HG03342 (cell line): ENCODE data around the gene PTPRK.
"Not testable (repeated sequence)": the region's sequence is repeated elsewhere in the genome, so short reads cannot be mapped to it uniquely, and the experiment has no call there.

Experiments
- ATAC-seq: cut with Tn5 transposase; IDR thresholded peaks from one replicate; pipeline ENCODE4 v1.9.1; 2021; ENCODE audit warnings: mild to moderate bottlenecking, moderate library complexity; ENCODE audit not compliant: unreplicated experiment

PTPRK gene

DNA sequence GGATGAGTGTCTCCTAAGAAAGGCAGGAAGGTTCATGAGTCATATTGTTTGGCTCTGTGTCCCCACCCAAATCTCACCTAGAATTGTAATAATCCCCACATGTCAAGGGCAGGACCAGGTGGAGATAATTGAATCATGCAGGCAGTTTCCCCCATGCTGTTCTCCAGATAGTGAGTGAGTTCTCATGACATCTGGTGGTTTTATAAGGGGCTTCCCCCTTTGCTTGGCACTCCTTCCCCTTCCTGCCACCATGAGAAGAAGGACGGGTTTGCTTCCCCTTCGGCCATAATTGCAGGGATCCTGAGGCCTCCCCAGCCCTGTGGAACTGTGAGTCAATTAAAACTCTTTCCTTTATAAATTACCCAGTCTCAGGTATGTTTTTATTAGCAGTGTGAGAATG, 542.2 kb downstream of the PTPRK start:
- not testable (repeated sequence) for ATAC-seq

GRCh38 chr6:127976796-127977195, 543.6 kb downstream of the PTPRK start:
- no peak for ATAC-seq

DNA sequence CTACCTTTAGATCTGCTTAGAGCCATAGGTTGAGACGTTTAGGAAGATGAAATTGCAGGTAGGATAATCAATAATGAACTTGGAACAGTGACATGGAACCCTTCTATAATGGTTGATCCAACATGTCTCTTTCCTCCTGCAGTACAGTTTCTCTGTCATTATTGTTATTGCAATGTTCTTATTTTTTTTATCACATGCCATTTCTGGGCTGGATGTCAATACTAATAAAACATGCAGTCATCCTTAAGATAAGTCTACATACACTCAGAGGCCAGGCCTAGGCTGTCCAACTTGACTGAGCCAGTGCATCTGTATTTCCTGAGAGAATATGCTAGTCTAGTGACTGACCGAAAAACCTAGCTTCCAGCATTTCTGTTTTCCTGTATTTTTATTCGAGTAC, 544.3 kb downstream of the PTPRK start:
- ATAC-seq = no peak

- ATAC-seq = no peak
Measured at GRCh38 chr6:127972815-127973214, 547.6 kb downstream of the PTPRK start.

DNA sequence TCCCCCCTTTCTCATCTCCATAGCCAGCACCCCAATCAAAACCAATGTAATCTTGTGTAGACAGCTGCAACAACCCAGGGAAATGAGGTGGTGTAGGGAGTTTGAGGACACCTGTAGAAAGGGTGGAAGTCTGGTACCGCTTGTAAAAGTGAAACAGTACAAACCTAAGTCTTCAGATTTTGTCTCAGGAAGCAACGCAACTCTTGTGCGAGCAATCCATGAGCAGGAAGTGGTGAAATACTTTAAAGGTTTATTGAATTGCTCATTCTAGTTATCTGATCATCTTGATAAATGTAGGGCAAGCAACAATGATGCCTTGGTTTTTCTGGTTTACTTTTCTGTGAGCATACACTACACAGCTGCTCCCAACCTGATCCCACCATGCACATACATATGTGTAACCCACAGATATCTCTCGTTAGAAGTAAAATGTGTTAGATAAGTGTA, 548.4 kb downstream of the PTPRK start:
- no peak for ATAC-seq

GRCh38 chr6:127971386-127971785, 549.0 kb downstream of the PTPRK start:
- no peak for ATAC-seq

- ATAC-seq = no peak
Measured at GRCh38 chr6:127969701-127970100, 550.7 kb downstream of the PTPRK start.

GRCh38 chr6:127968394-127968793, 552.0 kb downstream of the PTPRK start:
- ATAC-seq = no peak

DNA sequence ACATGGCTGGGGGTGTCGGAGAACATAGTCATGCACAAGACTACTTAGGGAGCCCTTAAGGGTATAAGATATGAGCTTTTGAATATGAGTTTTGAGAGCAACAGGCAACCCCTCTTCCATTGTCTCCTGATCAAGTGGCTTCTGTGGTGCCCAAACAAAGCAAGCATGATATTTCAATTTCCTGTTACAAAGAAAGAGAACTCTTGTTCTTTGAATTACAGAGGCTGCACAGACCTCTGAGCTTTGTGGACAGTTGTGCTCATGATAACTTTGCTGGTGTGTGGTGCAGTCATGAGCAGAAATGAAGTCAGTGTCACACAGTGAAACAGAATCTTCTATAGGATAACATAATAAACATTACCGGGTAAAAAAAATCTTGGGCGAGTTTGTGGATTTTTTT, 552.7 kb downstream of the PTPRK start:
- ATAC-seq = no peak

GRCh38 chr6:127966616-127967015, 553.8 kb downstream of the PTPRK start:
- ATAC-seq = no peak

DNA sequence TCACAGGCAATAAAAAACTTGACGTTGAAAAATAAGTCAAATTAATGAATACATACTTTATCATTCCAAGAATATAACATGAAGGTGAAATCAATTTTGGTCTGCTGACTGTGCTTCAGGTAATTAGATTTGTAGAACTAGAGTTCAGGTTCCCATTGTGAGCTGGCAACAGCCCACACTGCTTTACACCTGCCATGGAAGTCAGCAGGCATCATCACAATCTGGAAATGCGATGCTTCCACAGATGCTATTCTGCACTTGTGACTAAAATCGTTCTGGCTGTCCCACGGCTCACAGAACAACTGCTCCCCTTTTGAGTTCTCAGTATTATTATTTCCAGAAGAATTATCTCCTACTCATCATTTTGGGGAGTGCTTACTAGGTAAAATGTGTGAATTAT, 556.9 kb downstream of the PTPRK start:
- no peak for ATAC-seq

DNA sequence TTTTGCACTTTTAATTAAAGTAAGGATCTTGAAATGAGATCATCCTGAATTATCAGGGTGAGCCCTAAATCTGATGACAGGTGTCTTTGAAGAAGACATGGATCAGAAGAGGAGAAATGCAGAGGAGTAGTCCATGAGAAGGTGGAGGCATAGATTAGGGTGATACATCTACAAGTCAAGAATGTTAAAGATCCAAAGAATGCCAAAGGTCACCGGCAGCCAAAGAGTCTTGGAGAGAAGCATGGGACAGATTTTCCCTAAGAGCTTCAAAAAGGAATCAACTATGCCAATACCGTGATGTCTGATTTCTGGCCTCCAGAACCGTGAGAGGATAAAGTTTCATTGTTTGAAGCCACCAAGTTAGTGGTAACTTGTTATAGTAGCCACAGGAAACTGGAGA, 560.5 kb downstream of the PTPRK start:
- no peak for ATAC-seq

DNA sequence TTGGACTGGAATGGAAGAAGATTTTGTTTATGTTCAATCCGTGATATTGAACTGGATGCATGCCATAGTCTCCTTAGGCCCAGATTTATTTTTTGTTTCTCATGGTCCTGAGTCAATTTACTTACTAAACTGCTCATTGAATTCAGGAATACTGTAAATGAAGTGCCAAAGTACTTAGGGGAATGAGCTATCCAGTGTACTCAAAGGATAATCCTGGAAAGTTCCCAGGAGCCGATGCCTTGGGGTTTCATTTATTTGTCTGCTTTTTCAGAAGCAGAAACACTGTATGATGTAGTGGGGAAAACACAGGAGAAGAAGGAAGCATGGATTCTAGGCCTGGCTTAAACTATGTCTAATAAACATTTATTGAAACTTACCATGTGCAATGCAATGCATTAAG, 563.4 kb downstream of the PTPRK start:
- no peak for ATAC-seq

DNA sequence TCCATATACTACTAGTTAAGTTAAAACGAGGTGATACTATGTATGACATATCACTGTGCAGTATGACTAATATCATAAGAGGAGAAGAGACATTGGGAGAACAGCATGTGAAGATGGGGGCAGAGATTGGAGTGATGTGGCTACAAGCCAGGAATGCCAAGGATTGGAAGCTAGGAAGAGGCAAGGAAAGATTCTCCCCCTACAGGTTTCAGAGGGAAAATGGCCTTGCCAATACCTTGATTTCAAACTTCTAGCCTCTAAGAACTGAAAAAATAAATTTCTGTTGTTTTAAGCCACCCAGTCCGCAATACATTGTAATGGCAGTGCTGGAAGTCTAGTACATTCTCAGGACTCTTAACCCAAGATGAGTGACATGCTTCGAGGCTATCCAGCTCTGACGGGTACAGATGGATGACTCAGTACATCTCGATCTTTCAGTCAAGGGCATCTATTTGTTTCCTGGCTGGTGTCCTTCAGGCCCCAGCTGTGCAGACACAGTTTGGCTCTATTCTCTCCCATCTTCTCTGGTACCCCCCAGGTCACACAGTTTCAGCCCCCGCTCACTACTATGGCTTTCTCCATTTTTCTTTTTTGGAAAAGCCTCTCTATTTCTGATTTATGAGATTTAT, 564.0 kb downstream of the PTPRK start:
- ATAC-seq = no peak

DNA sequence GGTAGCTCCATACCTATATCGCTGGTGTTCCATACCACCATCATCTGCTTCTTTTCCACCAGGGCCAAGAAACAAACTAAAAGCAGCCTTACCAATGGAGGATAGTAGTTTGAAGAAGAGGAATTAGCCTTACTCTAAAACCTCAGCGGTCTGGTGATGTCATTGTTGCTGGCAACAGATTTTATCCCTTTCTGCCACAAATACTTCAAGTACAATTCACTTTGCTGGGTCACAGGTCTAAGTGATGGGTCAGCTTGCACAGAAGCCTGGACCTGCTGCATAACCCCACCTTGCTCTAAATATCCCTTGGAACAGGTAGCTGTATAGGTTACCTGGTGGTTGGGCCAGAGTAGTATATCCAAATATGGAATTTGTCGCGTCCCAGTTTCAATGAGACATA, 566.3 kb downstream of the PTPRK start:
- ATAC-seq = no peak

DNA sequence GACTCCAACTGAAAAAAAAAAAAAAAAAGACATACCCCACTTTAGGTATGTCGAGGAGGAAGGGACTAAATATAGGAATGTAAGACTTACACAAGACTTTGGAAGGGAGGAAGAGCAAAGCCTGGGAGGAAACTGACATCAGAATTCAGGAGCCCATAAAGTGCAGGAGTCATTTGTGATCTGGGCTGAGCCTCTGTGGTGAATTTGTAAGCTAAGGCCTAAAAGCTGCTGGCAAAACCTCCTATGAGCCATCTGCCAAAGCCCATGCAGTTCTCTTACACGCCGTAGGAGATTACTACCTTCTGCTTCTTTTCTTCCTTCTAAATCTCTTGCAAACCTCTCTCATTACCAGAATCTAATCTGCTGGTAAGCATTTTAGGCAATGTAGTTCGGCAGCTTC, 567.6 kb downstream of the PTPRK start:
- ATAC-seq = no peak

DNA sequence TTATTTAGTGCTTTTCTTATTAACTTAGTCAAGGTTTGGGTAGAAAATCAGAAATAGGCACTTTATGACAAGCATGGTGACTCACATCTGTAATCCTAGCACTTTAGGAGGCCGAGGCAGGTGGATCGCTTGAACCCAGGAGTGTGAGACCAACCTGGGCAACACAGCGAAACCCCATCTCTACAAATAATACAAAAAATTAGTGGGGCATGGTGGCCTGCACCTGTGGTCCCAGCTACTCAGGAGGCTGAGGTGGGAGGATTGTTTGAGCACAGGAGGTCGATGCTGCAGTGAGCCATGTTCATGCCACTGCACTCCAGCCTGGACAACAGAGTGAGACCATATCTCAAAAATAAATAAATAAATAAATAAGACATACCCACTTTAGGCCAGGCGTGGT, 568.2 kb downstream of the PTPRK start:
- no peak for ATAC-seq

- ATAC-seq = peak; percentile 76
Measured at GRCh38 chr6:127951172-127951917, 569.1 kb downstream of the PTPRK start.

GRCh38 chr6:127950566-127951145, 569.7 kb downstream of the PTPRK start:
- peak; percentile 36 for ATAC-seq

DNA sequence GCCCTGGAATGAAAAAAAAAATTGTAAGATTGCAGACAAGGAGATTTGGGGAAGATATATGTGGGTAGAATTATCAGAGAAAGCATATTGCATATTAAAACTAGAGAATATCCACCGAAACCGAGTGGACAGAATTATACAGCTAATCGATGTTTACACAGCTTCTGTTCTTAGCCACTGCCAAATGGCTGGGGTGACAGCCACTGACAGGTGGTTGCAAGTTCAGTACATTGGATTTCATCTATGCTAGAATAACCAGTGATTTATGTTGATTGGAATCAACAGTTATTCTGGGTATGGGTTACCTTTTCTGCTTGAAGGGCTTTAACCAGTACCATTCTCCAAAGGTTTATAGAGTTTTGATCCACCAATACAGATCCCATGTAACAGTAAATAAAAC, 571.1 kb downstream of the PTPRK start:
- ATAC-seq = no peak

- no peak for ATAC-seq
Measured at GRCh38 chr6:127946388-127946787, 574.0 kb downstream of the PTPRK start.

- no peak for ATAC-seq
Measured at GRCh38 chr6:127945434-127946097, 574.8 kb downstream of the PTPRK start.
